ENCODE measurements around the gene TEC. TPM values are rescaled to one million over a fixed set of nuclear protein-coding genes. Genes with fewer than 3 reads are reported as not detected.

The TEC gene
- 1 to 10 TPM; 1.0 to 1.3 TPM for total RNA-seq

DNA sequence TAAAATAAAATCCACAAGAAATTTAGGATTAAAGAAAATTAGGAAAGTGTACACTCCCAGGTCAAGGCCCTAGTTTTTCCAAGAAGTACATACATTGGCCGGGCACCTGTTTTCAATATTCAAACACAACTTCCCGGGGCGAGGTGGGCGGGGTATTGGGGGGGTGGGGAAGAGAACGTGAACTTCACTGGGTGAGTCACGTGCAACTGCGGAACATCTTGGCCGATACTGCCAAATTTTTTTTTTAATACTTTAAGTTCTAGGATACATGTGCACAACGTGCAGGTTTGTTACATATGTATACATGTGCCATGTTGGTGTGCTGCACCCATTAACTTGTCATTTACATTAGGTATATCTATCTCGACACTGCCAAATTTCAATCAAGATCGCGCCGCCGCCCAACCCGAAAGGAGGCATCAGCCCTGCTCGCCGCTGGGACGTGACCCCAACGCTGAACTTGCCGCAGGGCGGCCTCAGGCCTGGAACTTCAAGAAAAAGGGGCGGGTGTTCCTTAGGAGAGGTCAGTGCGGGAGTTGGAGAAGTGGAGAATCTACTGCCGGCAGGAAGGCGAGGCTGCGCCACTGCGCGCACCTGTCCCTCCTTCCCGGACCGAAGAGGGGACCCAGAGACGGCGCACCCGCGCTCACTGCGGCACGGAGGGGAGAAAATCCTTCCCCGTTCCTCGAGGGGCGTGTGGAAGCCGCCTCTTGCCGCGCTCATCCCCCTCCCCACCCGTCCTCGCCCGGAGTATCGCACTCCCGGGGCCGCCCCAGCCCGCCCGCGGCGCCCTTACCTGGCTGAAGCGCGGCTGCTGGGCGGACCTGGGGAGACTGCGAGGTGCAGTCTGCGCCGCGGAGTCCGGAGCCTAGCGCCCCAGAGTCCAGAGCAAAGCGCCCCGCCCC, at the start of gene TEC:
Gene TEC, minus strand, starts transcription at position 883 of the 905 bp plus-strand sequence. CDS start 41,224 bp downstream, outside the sequence.

DNA sequence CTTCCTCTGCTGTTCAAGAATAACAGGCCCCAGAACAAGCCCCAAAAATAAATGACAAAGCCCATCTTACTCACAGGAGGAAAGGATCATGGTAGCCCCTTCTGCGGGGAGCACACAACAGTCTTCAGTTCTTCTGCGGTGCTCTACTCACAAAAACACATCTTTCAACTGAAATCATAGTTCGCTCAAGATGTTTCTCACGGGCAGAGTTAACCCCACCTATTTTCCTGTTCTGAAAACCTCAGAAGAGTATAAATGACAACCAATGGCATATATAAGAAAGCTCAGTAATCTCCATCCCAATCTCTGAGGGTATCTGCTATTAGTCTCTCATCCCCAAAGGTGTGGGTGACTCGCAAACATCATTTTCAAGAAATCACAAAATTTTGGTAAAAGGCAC, 135.6 kb downstream of the TEC start, which contains the start of gene TXK:
Gene TXK, minus strand, starts transcription at position 170 of the 400 bp plus-strand sequence. Its CDS starts 80 bp downstream, at position 90.

Small RNA genes lying within 50 kb of the gene (small RNA-seq; reads per million reads assigned to genes)
- 0 reads per million in 2 donors for gene RF00019
- gene RF00026 = 0 reads per million in 2 donors
- gene RNU6-838P = 0 reads per million in 2 donors

Other genes with a start within 250 kb of the TEC start
- gene TXK, start 135.6 kb downstream of the TEC start, total RNA-seq = under 1 TPM; 0.33 to 0.34 TPM
- gene SLAIN2, start 71.7 kb upstream of the TEC start, total RNA-seq = 10 to 100 TPM; 43.0 to 46.3 TPM
- gene SLC10A4, start 213.5 kb upstream of the TEC start, total RNA-seq = not detected
- gene ZAR1, start 220.4 kb upstream of the TEC start, total RNA-seq = not detected

All from melanocyte of skin (primary cell).